GM23338 (cell line): Measurements from ENCODE around the gene HLA-F. TPM values are rescaled to one million over a fixed set of nuclear protein-coding genes. Genes with fewer than 3 reads are reported as not detected.
A peak's percentile ranks its signal among the peaks of the same experiment; 100 is the strongest.

Experiments
- ATAC-seq: fragments of 200-7000 bp; cut with Tn5 transposase; 3 replicates; pipeline ENCODE4 v1.9.1; 2020
- DNase-seq: peaks from one replicate; pipeline ENCODE4 v3.0.0-alpha.2; 2015; ENCODE audit warnings: low spot score
- H2AFZ ChIP-seq: fragments of 200-600 bp; sonication (generic); 2 replicates; pipeline ENCODE4 v1.8.0; 2016; ENCODE audit warnings: antibody characterized with exemption, mild to moderate bottlenecking, moderate library complexity
- H3F3A ChIP-seq: fragments of 200-600 bp; sonication (generic); replicated peaks from 2 replicates; pipeline ENCODE4 v1.8.0; 2017; ENCODE audit warnings: antibody characterized with exemption, mixed run types, low read depth
- H3K27ac ChIP-seq: fragments of 200-600 bp; sonication (generic); 2 replicates; pipeline ENCODE4 v1.6.1; 2016; ENCODE audit warnings: low read depth
- H3K27me3 ChIP-seq: fragments of 200-600 bp; sonication (generic); 2 replicates; pipeline ENCODE4 v1.8.0; 2016; ENCODE audit warnings: mild to moderate bottlenecking, mixed run types, moderate library complexity; ENCODE audit not compliant: insufficient read depth
- H3K36me3 ChIP-seq: fragments of 200-600 bp; sonication (generic); 2 replicates; pipeline ENCODE4 v1.8.0; 2016; ENCODE audit warnings: mild to moderate bottlenecking; ENCODE audit not compliant: insufficient read depth
- H3K4me1 ChIP-seq: fragments of 200-600 bp; sonication (generic); 2 replicates; pipeline ENCODE4 v1.8.0; 2016; ENCODE audit warnings: mild to moderate bottlenecking, moderate library complexity; ENCODE audit not compliant: insufficient read depth
- H3K4me2 ChIP-seq: fragments of 200-600 bp; sonication (generic); 2 replicates; pipeline ENCODE4 v1.7.1; 2017; ENCODE audit warnings: mixed run types
- H3K4me3 ChIP-seq: fragments of 200-600 bp; sonication (generic); 2 replicates; pipeline ENCODE4 v1.6.1; 2016; ENCODE audit warnings: mixed run types
- H3K79me2 ChIP-seq: fragments of 200-600 bp; sonication (generic); replicated peaks from 2 replicates; pipeline ENCODE4 v1.8.0; 2017; ENCODE audit warnings: mild to moderate bottlenecking; ENCODE audit not compliant: insufficient read depth
- H3K9me2 ChIP-seq: fragments of 200-600 bp; sonication (generic); 2 replicates; pipeline ENCODE4 v1.8.0; 2017; ENCODE audit not compliant: insufficient read depth
- H4K20me1 ChIP-seq: fragments of 200-600 bp; sonication (generic); replicated peaks from 2 replicates; pipeline ENCODE4 v1.8.0; 2017; ENCODE audit warnings: mild to moderate bottlenecking; ENCODE audit not compliant: insufficient read depth
- H3K27ac Mint-ChIP-seq: 2 replicates; pipeline ENCODE4 v1.8.0; 2020; ENCODE audit warnings: inconsistent platforms, mild to moderate bottlenecking, moderate library complexity, mixed read lengths
- H3K27me3 Mint-ChIP-seq: 3 replicates; pipeline ENCODE4 v1.8.0; 2022; ENCODE audit warnings: low read depth, mild to moderate bottlenecking, moderate library complexity, mixed read lengths, inconsistent platforms; ENCODE audit not compliant: insufficient read depth, poor library complexity
- H3K36me3 Mint-ChIP-seq: 3 replicates; pipeline ENCODE4 v1.8.0; 2021; ENCODE audit warnings: low read depth, mild to moderate bottlenecking, inconsistent platforms, moderate library complexity, mixed read lengths
- H3K4me1 Mint-ChIP-seq: 3 replicates; pipeline ENCODE4 v1.8.0; 2020; ENCODE audit warnings: mild to moderate bottlenecking, inconsistent platforms, mixed read lengths
- H3K4me3 Mint-ChIP-seq: 3 replicates; pipeline ENCODE4 v1.8.0; 2021; ENCODE audit warnings: moderate library complexity, mild to moderate bottlenecking, inconsistent platforms, mixed read lengths
- H3K9me3 Mint-ChIP-seq: 3 replicates; pipeline ENCODE4 v1.8.0; 2020; ENCODE audit warnings: moderate library complexity, mild to moderate bottlenecking, inconsistent platforms, mixed read lengths
- CREB1 ChIP-seq: fragments of 250-450 bp; sonication (Bioruptor Pico); IDR thresholded peaks from 2 replicates; pipeline ENCODE4 v1.5.0; 2020; ENCODE audit warnings: low read depth, mild to moderate bottlenecking, moderate library complexity
- CTCF ChIP-seq, 2 experiments: fragments of 200-600 bp in 1 of 2; sonication (generic) in 1 of 2; conservative IDR thresholded peaks; 2 replicates each; pipeline versions ENCODE4 v1.5.1 to v1.6.1; 2016 to 2017; ENCODE audit warnings: antibody characterized with exemption in 2 of 2, low read depth in 2 of 2, mild to moderate bottlenecking in 2 of 2, moderate library complexity in 1 of 2
- ETS1 ChIP-seq: IDR thresholded peaks from 2 replicates; pipeline ENCODE4 v1.6.1; 2016; ENCODE audit warnings: antibody characterized with exemption
- NANOG ChIP-seq: IDR thresholded peaks from 2 replicates; pipeline ENCODE4 v1.6.1; 2016; ENCODE audit warnings: antibody characterized with exemption, borderline replicate concordance
- POLR2AphosphoS5 ChIP-seq: IDR thresholded peaks from 2 replicates; pipeline ENCODE4 v1.6.1; 2016; ENCODE audit warnings: antibody characterized with exemption, low read depth
- REST ChIP-seq: IDR thresholded peaks from one replicate; pipeline ENCODE4 v1.6.1; 2018; ENCODE audit warnings: antibody characterized with exemption; ENCODE audit not compliant: unreplicated experiment
- ZNF331 ChIP-seq: fragments of 250-450 bp; sonication (Bioruptor Pico); IDR thresholded peaks from 2 replicates; pipeline ENCODE4 v1.5.0; 2020; ENCODE audit warnings: low read depth, mild to moderate bottlenecking, moderate library complexity
- polyA plus RNA-seq: library from polyadenylated mRNA; unstranded; fragments of >200 nt; fragmentation: Nextera tagmentation; extraction: Ambion mirVana; gene quantifications from 2 replicates; pipeline ENCODE4 v1.2.1, GENCODE V29; 2016
- total RNA-seq: library from RNA; depleted of rRNA; stranded (reverse); fragments of >200 nt; shearing (Covaris generic); gene quantifications from 2 replicates; pipeline ENCODE4 v1.2.3, GENCODE V29; 2014

HLA-F gene
- total and polyA plus RNA-seq, 2 experiments from 2014 or later = 4.4 to 10.4 TPM

- peak overlapping the region; percentile 84 for H3K4me3 ChIP-seq
- Mint-ChIP-seq H3K9me3 (peaks cover 3% of the 10 kb centered on the region; the same call in 2 of the 3 replicates), H3K36me3 (no peaks in the 10 kb centered on the region), H3K4me1 (peaks cover 42% of the 10 kb centered on the region), H3K27ac (no peak overlapping the region), H3K27me3 (peaks cover 66% of the 10 kb centered on the region), H3K4me3 (peak overlapping the region; percentile 85)
- no peaks in the 10 kb centered on the region for H3K9me2 ChIP-seq
- H3F3A ChIP-seq = peaks cover 8% of the 10 kb centered on the region
- DNase-seq (peak; percentile 98), ATAC-seq (peak; percentile 50)
- H3K27me3 ChIP-seq = peaks cover 62% of the 10 kb centered on the region
- H2AFZ ChIP-seq = peak overlapping the region; percentile 83; the same call in 1 of the 2 replicates
- 0 out of 2 replicates have a peak, but pooled peaks cover 2% of the 10 kb centered on the region for H4K20me1 ChIP-seq
- peak overlapping the region; percentile 88 for H3K4me2 ChIP-seq
- H3K79me2 ChIP-seq = no peaks in the 10 kb centered on the region
- TF ChIP-seq ETS1 = no peak
- TF ChIP-seq POLR2AphosphoS5 = peak; percentile 81
- TF ChIP-seq CTCF (conservative IDR thresholded peaks at IDR 0.05; ENCODE audit: low read depth in 2 of 2) = peak; percentile 94 to 98
- TF ChIP-seq REST = no peak
- no peak for TF ChIP-seq NANOG
- TF ChIP-seq CREB1 (CRISPR knock-in tag) = peak; percentile 89
- TF ChIP-seq ZNF331 (CRISPR knock-in tag) = no peak
- H3K36me3 ChIP-seq = no peaks in the 10 kb centered on the region
- H3K4me1 ChIP-seq = peaks cover 41% of the 10 kb centered on the region
- no peak overlapping the region for H3K27ac ChIP-seq
Measured at GRCh38 chr6:29752451-29753308, 29.4 kb downstream of the HLA-F start.
